Skeletal muscle satellite cell (primary cell): Measurements from ENCODE around the gene TRAF3.

ENCODE experiments used
- H3K27me3 ChIP-seq: 2 replicates; pipeline ENCODE4 v1.7.0; 2013; ENCODE audit warnings: low read length; ENCODE audit not compliant: control insufficient read depth, insufficient read depth
- H3K36me3 ChIP-seq: 2 replicates; pipeline ENCODE4 v1.7.0; 2013; ENCODE audit warnings: mild to moderate bottlenecking, control low read depth, low read length; ENCODE audit not compliant: insufficient read depth
- H3K4me1 ChIP-seq: 2 replicates; pipeline ENCODE4 v1.7.0; 2013; ENCODE audit warnings: low read length; ENCODE audit not compliant: control insufficient read depth, insufficient read depth
- H3K4me2 ChIP-seq: 2 replicates; pipeline ENCODE4 v1.7.0; 2013; ENCODE audit warnings: mild to moderate bottlenecking, low read length
- H3K4me3 ChIP-seq: 2 replicates; pipeline ENCODE4 v1.7.0; 2013; ENCODE audit warnings: low read length
- H3K9ac ChIP-seq: 2 replicates; pipeline ENCODE4 v1.7.0; 2013; ENCODE audit warnings: mild to moderate bottlenecking, low read depth, low read length, moderate library complexity
- H3K9me3 ChIP-seq: replicated peaks from 2 replicates; pipeline ENCODE4 v1.7.0; 2013; ENCODE audit warnings: mild to moderate bottlenecking, control low read depth, low read length

The TRAF3 gene

GRCh38 chr14:102903248-102903888 is 126.1 kb downstream of the TRAF3 start:
- no peak overlapping the region for H3K4me2 ChIP-seq
- H3K4me1 ChIP-seq, result no peaks in the 10 kb centered on the region
- H3K36me3 ChIP-seq, result peaks cover 20% of the 10 kb centered on the region
- H3K4me3 ChIP-seq, result no peak overlapping the region
- no peaks in the 10 kb centered on the region for H3K27me3 ChIP-seq
- no peaks in the 10 kb centered on the region for H3K9me3 ChIP-seq
- no peak overlapping the region for H3K9ac ChIP-seq

- Histone ChIP-seq H3K36me3 (peaks cover 20% of the 10 kb centered on the region), H3K4me3 (no peak overlapping the region), H3K9me3 (no peaks in the 10 kb centered on the region), H3K27me3 (no peaks in the 10 kb centered on the region), H3K4me2 (no peak overlapping the region), H3K9ac (no peak overlapping the region), H3K4me1 (no peaks in the 10 kb centered on the region)
Measured at GRCh38 chr14:102903889-102904512, 126.8 kb downstream of the TRAF3 start.

DNA sequence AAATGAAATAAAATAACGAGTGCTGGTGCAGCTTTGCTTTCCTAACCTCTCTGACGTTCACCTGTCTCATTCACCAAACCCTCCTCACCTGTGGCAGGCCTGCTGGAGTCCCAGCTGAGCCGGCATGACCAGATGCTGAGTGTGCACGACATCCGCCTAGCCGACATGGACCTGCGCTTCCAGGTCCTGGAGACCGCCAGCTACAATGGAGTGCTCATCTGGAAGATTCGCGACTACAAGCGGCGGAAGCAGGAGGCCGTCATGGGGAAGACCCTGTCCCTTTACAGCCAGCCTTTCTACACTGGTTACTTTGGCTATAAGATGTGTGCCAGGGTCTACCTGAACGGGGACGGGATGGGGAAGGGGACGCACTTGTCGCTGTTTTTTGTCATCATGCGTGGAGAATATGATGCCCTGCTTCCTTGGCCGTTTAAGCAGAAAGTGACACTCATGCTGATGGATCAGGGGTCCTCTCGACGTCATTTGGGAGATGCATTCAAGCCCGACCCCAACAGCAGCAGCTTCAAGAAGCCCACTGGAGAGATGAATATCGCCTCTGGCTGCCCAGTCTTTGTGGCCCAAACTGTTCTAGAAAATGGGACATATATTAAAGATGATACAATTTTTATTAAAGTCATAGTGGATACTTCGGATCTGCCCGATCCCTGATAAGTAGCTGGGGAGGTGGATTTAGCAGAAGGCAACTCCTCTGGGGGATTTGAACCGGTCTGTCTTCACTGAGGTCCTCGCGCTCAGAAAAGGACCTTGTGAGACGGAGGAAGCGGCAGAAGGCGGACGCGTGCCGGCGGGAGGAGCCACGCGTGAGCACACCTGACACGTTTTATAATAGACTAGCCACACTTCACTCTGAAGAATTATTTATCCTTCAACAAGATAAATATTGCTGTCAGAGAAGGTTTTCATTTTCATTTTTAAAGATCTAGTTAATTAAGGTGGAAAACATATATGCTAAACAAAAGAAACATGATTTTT is 128.2 kb downstream of the TRAF3 start:
- Histone ChIP-seq H3K27me3 (no peaks in the 10 kb centered on the region), H3K4me3 (no peak overlapping the region), H3K4me2 (no peak overlapping the region), H3K9ac (no peak overlapping the region), H3K36me3 (peaks cover 20% of the 10 kb centered on the region), H3K9me3 (no peaks in the 10 kb centered on the region), H3K4me1 (no peaks in the 10 kb centered on the region)

DNA sequence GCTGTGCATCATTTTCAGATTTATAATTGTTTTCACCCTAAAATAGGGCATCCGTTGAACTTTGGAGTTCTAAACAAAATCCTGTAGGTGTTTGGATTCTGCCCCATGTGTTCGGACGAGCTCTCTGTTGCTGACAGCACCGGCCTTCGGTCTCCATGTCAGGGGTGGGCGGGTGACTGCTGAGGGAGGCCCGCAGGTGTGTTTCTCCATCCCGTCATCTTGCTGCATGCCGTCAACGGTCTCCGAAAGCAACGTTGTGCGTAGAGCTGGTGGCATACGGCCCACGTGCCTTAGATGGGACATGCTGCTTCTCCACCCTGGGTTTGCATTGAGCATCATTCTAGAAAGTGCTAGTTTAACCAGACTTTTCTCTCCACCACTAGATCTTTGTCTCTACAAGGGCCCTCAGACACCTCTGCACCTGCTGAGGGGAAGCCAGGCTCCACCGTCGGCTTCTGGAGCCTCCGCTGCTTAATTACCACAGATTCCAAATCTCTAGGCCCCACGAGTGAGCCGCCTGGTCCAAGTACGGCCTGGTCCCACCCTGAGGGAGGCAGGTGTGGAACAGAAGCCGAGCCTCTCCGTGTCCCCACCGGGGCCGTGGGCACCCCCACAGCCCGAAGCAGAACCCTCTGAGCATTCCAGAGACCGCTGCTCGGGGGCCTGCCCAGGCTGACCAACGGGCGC is 129.5 kb downstream of the TRAF3 start:
- Histone ChIP-seq H3K4me3 (no peak overlapping the region), H3K36me3 (peaks cover 20% of the 10 kb centered on the region), H3K27me3 (no peaks in the 10 kb centered on the region), H3K4me2 (no peak overlapping the region), H3K9me3 (no peaks in the 10 kb centered on the region), H3K9ac (no peak overlapping the region), H3K4me1 (no peaks in the 10 kb centered on the region)

GRCh38 chr14:102907303-102907844 is 130.1 kb downstream of the TRAF3 start:
- H3K27me3 ChIP-seq, result no peaks in the 10 kb centered on the region
- no peak overlapping the region for H3K4me3 ChIP-seq
- no peaks in the 10 kb centered on the region for H3K4me1 ChIP-seq
- peaks cover 20% of the 10 kb centered on the region for H3K36me3 ChIP-seq
- H3K9me3 ChIP-seq, result no peaks in the 10 kb centered on the region
- H3K4me2 ChIP-seq, result no peak overlapping the region
- no peak overlapping the region for H3K9ac ChIP-seq

GRCh38 chr14:102907980-102908730 is 130.9 kb downstream of the TRAF3 start:
- H3K4me3 ChIP-seq, result no peak overlapping the region
- H3K4me2 ChIP-seq, result no peak overlapping the region
- no peaks in the 10 kb centered on the region for H3K27me3 ChIP-seq
- H3K9ac ChIP-seq, result no peak overlapping the region
- peaks cover 20% of the 10 kb centered on the region for H3K36me3 ChIP-seq
- no peaks in the 10 kb centered on the region for H3K4me1 ChIP-seq
- no peaks in the 10 kb centered on the region for H3K9me3 ChIP-seq

- no peaks in the 10 kb centered on the region for H3K4me1 ChIP-seq
- no peaks in the 10 kb centered on the region for H3K27me3 ChIP-seq
- H3K9me3 ChIP-seq, result no peaks in the 10 kb centered on the region
- H3K36me3 ChIP-seq, result peaks cover 20% of the 10 kb centered on the region
- no peak overlapping the region for H3K4me3 ChIP-seq
- H3K9ac ChIP-seq, result no peak overlapping the region
- H3K4me2 ChIP-seq, result no peak overlapping the region
Measured at GRCh38 chr14:102908766-102909455, 131.7 kb downstream of the TRAF3 start.

DNA sequence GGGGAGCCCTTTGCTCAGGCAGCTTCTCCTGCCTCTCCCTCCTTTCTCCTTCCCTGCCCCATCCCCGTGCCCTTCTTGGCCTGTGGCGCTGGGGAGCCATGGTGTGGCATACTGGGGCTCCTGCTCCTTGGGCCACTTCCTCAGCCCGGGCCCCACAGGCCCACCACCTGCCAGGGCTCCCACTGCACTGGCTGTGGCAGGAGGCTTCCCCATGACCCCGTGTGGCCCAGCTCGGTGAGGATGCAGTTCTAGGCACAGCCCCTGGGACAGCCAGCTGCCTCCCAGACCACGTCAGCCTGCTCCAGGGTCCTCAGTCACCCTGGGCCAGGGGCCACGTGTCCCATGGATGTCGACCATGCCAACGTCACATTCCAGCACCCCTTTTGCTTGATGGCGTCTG is 132.2 kb downstream of the TRAF3 start:
- no peak overlapping the region for H3K4me2 ChIP-seq
- H3K36me3 ChIP-seq, result peaks cover 20% of the 10 kb centered on the region
- H3K27me3 ChIP-seq, result no peaks in the 10 kb centered on the region
- no peaks in the 10 kb centered on the region for H3K4me1 ChIP-seq
- H3K4me3 ChIP-seq, result no peak overlapping the region
- H3K9ac ChIP-seq, result no peak overlapping the region
- no peaks in the 10 kb centered on the region for H3K9me3 ChIP-seq

- H3K9ac ChIP-seq, result no peak overlapping the region
- no peaks in the 10 kb centered on the region for H3K27me3 ChIP-seq
- no peaks in the 10 kb centered on the region for H3K9me3 ChIP-seq
- no peak overlapping the region for H3K4me3 ChIP-seq
- H3K4me1 ChIP-seq, result no peaks in the 10 kb centered on the region
- H3K4me2 ChIP-seq, result no peak overlapping the region
- H3K36me3 ChIP-seq, result peaks cover 19% of the 10 kb centered on the region
Measured at GRCh38 chr14:102909911-102910310, 132.7 kb downstream of the TRAF3 start.

DNA sequence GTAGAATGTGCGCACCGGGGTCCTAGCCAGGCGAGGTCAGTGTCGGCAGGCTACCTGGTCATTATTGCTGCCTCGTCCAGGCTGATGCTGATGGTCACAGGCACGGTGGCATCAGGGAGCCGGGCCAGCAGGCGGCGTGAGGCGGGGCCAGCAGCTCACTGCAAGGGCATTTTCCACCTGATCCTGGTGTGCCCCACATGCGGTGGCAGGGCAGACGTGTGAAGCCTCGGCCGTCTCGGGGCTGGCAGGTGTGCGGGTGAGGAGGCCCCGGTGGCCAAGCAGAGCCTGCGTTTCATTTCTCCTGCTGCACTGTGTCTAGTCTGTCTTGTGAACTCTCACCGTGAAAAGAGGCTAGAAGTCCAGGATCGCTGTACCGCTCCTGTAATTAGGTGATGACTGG is 133.2 kb downstream of the TRAF3 start:
- Histone ChIP-seq H3K36me3 (peaks cover 14% of the 10 kb centered on the region), H3K9ac (no peak overlapping the region), H3K4me3 (no peak overlapping the region), H3K4me1 (no peaks in the 10 kb centered on the region), H3K27me3 (no peaks in the 10 kb centered on the region), H3K4me2 (no peak overlapping the region), H3K9me3 (no peaks in the 10 kb centered on the region)
